ENCODE measurements around the gene RBM33.

The RBM33 gene

DNA sequence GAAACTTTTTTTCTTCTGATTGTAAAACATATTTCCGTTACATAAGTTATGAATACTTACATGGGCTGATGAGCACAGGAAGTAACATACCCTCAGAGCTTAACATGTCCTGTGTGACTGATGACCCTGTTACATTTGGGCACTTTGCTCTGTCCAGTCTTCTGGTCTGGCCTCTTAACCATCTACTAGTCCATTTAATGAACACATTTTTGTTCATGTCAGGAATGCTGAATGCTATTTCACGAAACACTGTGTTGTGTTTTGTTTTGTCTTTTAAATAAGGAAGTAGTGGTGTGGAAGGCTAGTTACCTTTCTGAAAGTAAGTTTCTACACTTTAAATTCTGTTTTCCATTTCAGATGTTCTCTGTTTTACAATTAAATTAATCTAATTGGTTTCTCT is 77.7 kb downstream of the RBM33 start:
- CTCF ChIA-PET = no interaction called here
- POLR2A ChIA-PET = no interaction called here
- TF ChIP-seq ARNT (IDR thresholded peaks at IDR 0.05) = no peak
- no peak for DNase-seq (ENCODE audit: extremely low spot score)

GRCh38 chr7:155722936-155723335 is 78.5 kb downstream of the RBM33 start:
- ChIA-PET CTCF (no interaction called here), POLR2A (interaction anchor here (1.6 kb wide), 1 partner anchor 79 kb away, joined by 4 read pairs; the partner anchor contains the start of gene RBM33)
- no peak for DNase-seq (ENCODE audit: extremely low spot score)
- TF ChIP-seq FOXA1 (IDR thresholded peaks at IDR 0.05) (no peak), ARNT (IDR thresholded peaks at IDR 0.05) (no peak), TARDBP (IDR thresholded peaks at IDR 0.05) (no peak), BHLHE40 (IDR thresholded peaks at IDR 0.05; ENCODE audit: borderline replicate concordance) (no peak), PKNOX1 (IDR thresholded peaks at IDR 0.05) (no peak), ELF4 (IDR thresholded peaks at IDR 0.05) (no peak), ZNF384 (IDR thresholded peaks at IDR 0.05) (no peak), FOXM1 (IDR thresholded peaks at IDR 0.05; ENCODE audit: borderline replicate concordance) (no peak), CTBP1 (IDR thresholded peaks at IDR 0.05; ENCODE audit: borderline replicate concordance) (no peak), NFRKB (IDR thresholded peaks at IDR 0.05) (no peak)

DNA sequence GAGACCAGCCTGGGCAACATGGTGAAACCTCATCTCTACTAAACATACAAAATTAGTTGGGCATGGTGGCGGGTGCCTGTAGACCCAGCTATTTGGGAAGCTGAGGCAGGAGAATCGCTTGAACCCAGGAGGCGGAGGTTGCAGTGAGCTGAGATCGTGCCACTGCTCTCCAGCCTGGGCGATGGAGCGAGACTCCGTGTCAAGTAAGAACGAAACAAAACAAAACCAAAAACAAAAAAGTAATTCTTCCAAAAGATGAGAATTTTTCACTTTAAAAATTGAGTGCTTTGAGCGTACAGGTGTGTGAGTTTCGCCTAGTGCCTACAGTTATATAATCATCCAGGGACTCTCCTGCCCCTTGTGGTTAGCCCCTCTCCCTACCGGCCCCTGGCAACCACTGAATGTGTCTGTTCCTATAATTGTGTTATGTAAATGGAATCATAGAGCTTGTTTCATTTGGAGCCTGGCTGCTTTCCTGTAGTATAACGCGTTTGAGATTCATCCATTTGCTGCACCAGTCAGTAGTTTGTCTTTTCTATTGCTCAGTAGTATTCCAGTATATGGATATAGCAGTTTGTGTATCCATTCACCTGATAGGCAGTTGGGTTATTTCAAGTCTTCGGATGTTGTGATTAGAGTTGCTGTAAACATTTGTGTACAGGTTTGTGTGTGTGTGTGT is 80.0 kb downstream of the RBM33 start:
- POLR2A ChIA-PET = no interaction called here
- CTCF ChIA-PET = interaction anchor here (0.7 to 1.0 kb wide), 2 partner anchors 8 to 138 kb away, joined by 3 read pairs; no protein-coding TSS in a partner anchor
- TF ChIP-seq FOXK2 (IDR thresholded peaks at IDR 0.05) = no peak
- no peak for TF ChIP-seq FOXA1 (IDR thresholded peaks at IDR 0.05)
- TF ChIP-seq ELF4 (IDR thresholded peaks at IDR 0.05) = no peak
- TF ChIP-seq TARDBP (IDR thresholded peaks at IDR 0.05) = no peak
- TF ChIP-seq LEF1 (IDR thresholded peaks at IDR 0.05; ENCODE audit: borderline replicate concordance) = no peak
- TF ChIP-seq ARNT (IDR thresholded peaks at IDR 0.05) = no peak
- TF ChIP-seq SUZ12 (IDR thresholded peaks at IDR 0.05) = no peak
- no peak for TF ChIP-seq NFRKB (IDR thresholded peaks at IDR 0.05)
- TF ChIP-seq PKNOX1 (IDR thresholded peaks at IDR 0.05) = no peak
- TF ChIP-seq SP1 (IDR thresholded peaks at IDR 0.05) = no peak
- no peak for TF ChIP-seq ZNF384 (IDR thresholded peaks at IDR 0.05)
- no peak for TF ChIP-seq CTBP1 (IDR thresholded peaks at IDR 0.05; ENCODE audit: borderline replicate concordance)
- no peak for TF ChIP-seq FOXM1 (IDR thresholded peaks at IDR 0.05; ENCODE audit: borderline replicate concordance)
- no peak for TF ChIP-seq BHLHE40 (IDR thresholded peaks at IDR 0.05; ENCODE audit: borderline replicate concordance)
- TF ChIP-seq HDGF (IDR thresholded peaks at IDR 0.05; ENCODE audit: borderline replicate concordance) = no peak
- TF ChIP-seq L3MBTL2 (conservative IDR thresholded peaks at IDR 0.05) = no peak
- DNase-seq (ENCODE audit: extremely low spot score) = peak; percentile 54

DNA sequence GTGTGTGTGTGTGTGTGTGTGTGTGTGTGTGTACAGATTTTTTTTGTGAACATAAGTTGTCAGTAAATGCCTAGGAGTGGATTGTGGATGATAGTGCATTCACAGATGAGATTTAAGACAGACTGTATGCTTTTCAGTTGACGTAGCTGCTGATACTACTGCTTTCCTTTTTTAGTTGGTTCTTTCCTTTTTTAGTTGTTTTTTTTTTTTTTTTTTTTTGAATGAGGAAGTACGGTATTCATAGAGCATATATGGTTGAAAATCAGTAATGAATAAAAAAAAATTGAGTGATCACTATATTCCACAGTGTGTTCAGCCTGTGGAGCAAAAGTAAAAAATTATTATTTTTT is 80.5 kb downstream of the RBM33 start:
- ChIA-PET CTCF (interaction anchor here (1.0 kb wide), 1 partner anchor 139 kb away, joined by 3 read pairs; no protein-coding TSS in a partner anchor), POLR2A (no interaction called here)
- DNase-seq (ENCODE audit: extremely low spot score) = no peak
- TF ChIP-seq PKNOX1 (IDR thresholded peaks at IDR 0.05) (no peak), L3MBTL2 (conservative IDR thresholded peaks at IDR 0.05) (no peak), LEF1 (IDR thresholded peaks at IDR 0.05; ENCODE audit: borderline replicate concordance) (no peak), ARNT (IDR thresholded peaks at IDR 0.05) (no peak), ZNF384 (IDR thresholded peaks at IDR 0.05) (no peak), SUZ12 (IDR thresholded peaks at IDR 0.05) (no peak), FOXA1 (IDR thresholded peaks at IDR 0.05) (no peak), CTBP1 (IDR thresholded peaks at IDR 0.05; ENCODE audit: borderline replicate concordance) (no peak), HDGF (IDR thresholded peaks at IDR 0.05; ENCODE audit: borderline replicate concordance) (no peak), TARDBP (IDR thresholded peaks at IDR 0.05) (no peak), FOXM1 (IDR thresholded peaks at IDR 0.05; ENCODE audit: borderline replicate concordance) (no peak), SP1 (IDR thresholded peaks at IDR 0.05) (no peak), ELF4 (IDR thresholded peaks at IDR 0.05) (no peak), NFRKB (IDR thresholded peaks at IDR 0.05) (no peak), FOXK2 (IDR thresholded peaks at IDR 0.05) (no peak), BHLHE40 (IDR thresholded peaks at IDR 0.05; ENCODE audit: borderline replicate concordance) (no peak)

DNA sequence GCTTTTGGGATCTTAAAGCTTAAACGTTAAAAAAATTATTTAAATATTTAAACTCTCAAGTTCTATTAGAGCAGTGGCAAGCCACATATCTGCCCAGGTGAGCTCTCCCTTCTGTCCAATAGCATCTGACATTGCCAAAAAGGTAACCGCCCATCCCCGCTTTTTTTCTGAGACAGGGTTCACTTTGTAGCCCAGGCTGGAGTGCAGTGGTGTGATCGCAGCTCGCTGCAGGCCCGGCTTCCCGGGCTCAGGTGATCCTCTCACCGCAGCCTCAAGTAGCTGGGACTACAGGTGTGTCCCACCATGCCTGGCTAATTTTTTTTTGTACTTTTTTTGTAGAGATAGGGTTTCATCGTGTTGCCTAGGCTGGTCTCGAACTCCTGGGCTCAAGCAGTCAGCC is 83.2 kb downstream of the RBM33 start:
- DNase-seq (ENCODE audit: extremely low spot score) = no peak
- TF ChIP-seq TARDBP (IDR thresholded peaks at IDR 0.05) (no peak), ARNT (IDR thresholded peaks at IDR 0.05) (no peak), FOXM1 (IDR thresholded peaks at IDR 0.05; ENCODE audit: borderline replicate concordance) (no peak), NFRKB (IDR thresholded peaks at IDR 0.05) (no peak), CTBP1 (IDR thresholded peaks at IDR 0.05; ENCODE audit: borderline replicate concordance) (no peak), LEF1 (IDR thresholded peaks at IDR 0.05; ENCODE audit: borderline replicate concordance) (no peak), L3MBTL2 (conservative IDR thresholded peaks at IDR 0.05) (no peak), FOXA1 (IDR thresholded peaks at IDR 0.05) (no peak), ELF4 (IDR thresholded peaks at IDR 0.05) (no peak), SP1 (IDR thresholded peaks at IDR 0.05) (no peak), ZNF384 (IDR thresholded peaks at IDR 0.05) (no peak), BHLHE40 (IDR thresholded peaks at IDR 0.05; ENCODE audit: borderline replicate concordance) (no peak)
- ChIA-PET POLR2A (no interaction called here), CTCF (interaction anchor here (0.9 kb wide), 1 partner anchor 10 kb away, joined by 3 read pairs; no protein-coding TSS in a partner anchor)

DNA sequence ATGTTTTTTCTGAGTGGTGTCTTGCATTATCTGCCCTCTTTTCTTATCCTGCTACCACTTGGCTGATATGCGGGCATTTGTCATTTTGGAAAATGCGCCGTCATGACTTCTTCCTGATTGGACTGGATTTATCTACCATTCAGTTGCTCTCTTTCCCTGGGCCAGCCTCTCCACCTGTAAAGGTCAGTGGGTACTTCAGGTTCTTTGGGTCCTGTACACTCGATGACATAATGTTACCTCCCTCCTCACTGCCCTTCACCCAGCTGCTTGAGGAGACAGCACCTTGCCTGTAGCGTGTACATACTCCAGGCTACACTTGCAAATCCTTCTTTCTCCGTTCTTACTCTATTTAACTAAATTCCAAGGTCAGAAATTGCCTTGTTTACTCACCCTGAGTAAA is 83.7 kb downstream of the RBM33 start:
- ChIA-PET CTCF (no interaction called here), POLR2A (no interaction called here)
- no peak for DNase-seq (ENCODE audit: extremely low spot score)
- TF ChIP-seq ZNF384 (IDR thresholded peaks at IDR 0.05) (no peak), FOXK2 (IDR thresholded peaks at IDR 0.05) (no peak), TARDBP (IDR thresholded peaks at IDR 0.05) (no peak)
